GM06990 (cell line): Measurements from ENCODE around the gene TNRC18.
"Not testable (repeated sequence)": the region's sequence is repeated elsewhere in the genome, so short reads cannot be mapped to it uniquely, and the experiment has no call there.

Source experiments
- DNase-seq: peaks from one replicate; pipeline ENCODE4 v3.0.0-alpha.2; 2011; ENCODE audit not compliant: insufficient read length; ENCODE audit errors: extremely low read depth
- H3K27me3 ChIP-seq: replicated peaks from 2 replicates; pipeline ENCODE4 v1.6.0; 2011; ENCODE audit warnings: low read length; ENCODE audit not compliant: control insufficient read depth, insufficient read depth
- H3K36me3 ChIP-seq: 2 replicates; pipeline ENCODE4 v1.5.1; 2011; ENCODE audit warnings: low read length; ENCODE audit not compliant: control insufficient read depth, insufficient read depth
- H3K4me3 ChIP-seq: replicated peaks from 2 replicates; pipeline ENCODE4 v1.5.1; 2011; ENCODE audit warnings: low read depth, mild to moderate bottlenecking, control low read depth, low read length
- CTCF ChIP-seq: IDR thresholded peaks from 2 replicates; pipeline ENCODE4 v1.5.1; 2011; ENCODE audit warnings: low read length, control low read depth, mild to moderate bottlenecking, inconsistent platforms; ENCODE audit not compliant: insufficient read depth, poor library complexity, severe bottlenecking

Gene TNRC18

GRCh38 chr7:5322621-5323410 lies 100.8 kb downstream of the TNRC18 start:
- no peaks in the 10 kb centered on the region for H3K27me3 ChIP-seq
- H3K36me3 ChIP-seq: peaks cover 9% of the 10 kb centered on the region
- TF ChIP-seq CTCF: no peak
- no peak for DNase-seq
- H3K4me3 ChIP-seq: no peak overlapping the region

- H3K27me3 ChIP-seq: no peaks in the 10 kb centered on the region
- no peak for DNase-seq
- peaks cover 9% of the 10 kb centered on the region for H3K36me3 ChIP-seq
- H3K4me3 ChIP-seq: no peak overlapping the region
- no peak for TF ChIP-seq CTCF
Measured at GRCh38 chr7:5320802-5321396, 102.7 kb downstream of the TNRC18 start.

- Histone ChIP-seq H3K27me3 (no peaks in the 10 kb centered on the region), H3K36me3 (peaks cover 9% of the 10 kb centered on the region), H3K4me3 (no peak overlapping the region)
- no peak for DNase-seq
- TF ChIP-seq CTCF: no peak
Measured at GRCh38 chr7:5320391-5320790, 103.2 kb downstream of the TNRC18 start.

- DNase-seq, H3K4me3 ChIP-seq, H3K27me3 ChIP-seq: not testable (repeated sequence)
- peaks cover 10% of the 10 kb centered on the region for H3K36me3 ChIP-seq
Measured at GRCh38 chr7:5318613-5319012, 105.0 kb downstream of the TNRC18 start.

GRCh38 chr7:5315761-5316160 lies 107.9 kb downstream of the TNRC18 start:
- no peak overlapping the region for H3K4me3 ChIP-seq
- H3K27me3 ChIP-seq: no peaks in the 10 kb centered on the region
- peaks cover 11% of the 10 kb centered on the region for H3K36me3 ChIP-seq
- DNase-seq: no peak
- no peak for TF ChIP-seq CTCF

- Histone ChIP-seq H3K4me3 (no peak overlapping the region), H3K27me3 (no peaks in the 10 kb centered on the region), H3K36me3 (peaks cover 9% of the 10 kb centered on the region)
- DNase-seq: no peak
- no peak for TF ChIP-seq CTCF
Measured at GRCh38 chr7:5314864-5315263, 108.8 kb downstream of the TNRC18 start.

- not testable (repeated sequence) for DNase-seq, H3K4me3 ChIP-seq, H3K36me3 ChIP-seq, H3K27me3 ChIP-seq
Measured at GRCh38 chr7:5313076-5313885, 110.4 kb downstream of the TNRC18 start.

GRCh38 chr7:5312276-5313070 lies 111.2 kb downstream of the TNRC18 start:
- not testable (repeated sequence) for H3K27me3 ChIP-seq, H3K4me3 ChIP-seq, DNase-seq
- peaks cover 10% of the 10 kb centered on the region for H3K36me3 ChIP-seq
